ENCODE measurements around the gene TRIM62.

DNA sequence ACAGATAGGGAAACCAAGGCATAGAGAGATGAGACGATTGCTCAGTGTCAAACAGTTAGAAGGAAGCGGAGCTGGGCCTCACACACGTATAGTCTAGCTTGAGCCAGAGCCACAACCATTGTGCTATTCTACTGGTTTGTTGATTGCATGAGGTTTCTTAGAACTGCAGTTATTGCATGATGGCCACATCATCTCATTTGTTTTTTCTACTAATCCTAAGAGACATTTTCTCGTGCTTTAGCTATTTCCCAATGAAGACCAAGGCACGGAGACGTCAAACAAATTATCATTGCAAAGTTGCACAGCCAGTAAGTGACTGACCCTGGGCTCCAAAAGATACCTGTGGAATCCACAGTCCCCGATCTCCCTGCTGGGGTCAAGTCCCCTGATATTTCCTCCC lies 49.3 kb upstream of the TRIM62 start:
- TF ChIP-seq RXRA (IDR thresholded peaks at IDR 0.05) (no peak), RAD21 (IDR thresholded peaks at IDR 0.05) (no peak), GABPA (IDR thresholded peaks at IDR 0.05 in 1 of 2, conservative IDR thresholded peaks at IDR 0.05 in 1 of 2) (no peak), EGR1 (IDR thresholded peaks at IDR 0.05; ENCODE audit: low read depth in 2 of 2) (no peak), JUND (IDR thresholded peaks at IDR 0.05) (no peak), TAF1 (conservative IDR thresholded peaks at IDR 0.05) (no peak), YY1 (IDR thresholded peaks at IDR 0.05) (no peak), FOXA1 (IDR thresholded peaks at IDR 0.05) (no peak), NR2F2 (IDR thresholded peaks at IDR 0.05) (no peak), SP1 (IDR thresholded peaks at IDR 0.05) (no peak)
- TF ChIP-seq, protein P1, sequence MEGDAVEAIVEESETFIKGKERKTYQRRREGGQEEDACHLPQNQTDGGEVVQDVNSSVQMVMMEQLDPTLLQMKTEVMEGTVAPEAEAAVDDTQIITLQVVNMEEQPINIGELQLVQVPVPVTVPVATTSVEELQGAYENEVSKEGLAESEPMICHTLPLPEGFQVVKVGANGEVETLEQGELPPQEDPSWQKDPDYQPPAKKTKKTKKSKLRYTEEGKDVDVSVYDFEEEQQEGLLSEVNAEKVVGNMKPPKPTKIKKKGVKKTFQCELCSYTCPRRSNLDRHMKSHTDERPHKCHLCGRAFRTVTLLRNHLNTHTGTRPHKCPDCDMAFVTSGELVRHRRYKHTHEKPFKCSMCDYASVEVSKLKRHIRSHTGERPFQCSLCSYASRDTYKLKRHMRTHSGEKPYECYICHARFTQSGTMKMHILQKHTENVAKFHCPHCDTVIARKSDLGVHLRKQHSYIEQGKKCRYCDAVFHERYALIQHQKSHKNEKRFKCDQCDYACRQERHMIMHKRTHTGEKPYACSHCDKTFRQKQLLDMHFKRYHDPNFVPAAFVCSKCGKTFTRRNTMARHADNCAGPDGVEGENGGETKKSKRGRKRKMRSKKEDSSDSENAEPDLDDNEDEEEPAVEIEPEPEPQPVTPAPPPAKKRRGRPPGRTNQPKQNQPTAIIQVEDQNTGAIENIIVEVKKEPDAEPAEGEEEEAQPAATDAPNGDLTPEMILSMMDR (IDR thresholded peaks at IDR 0.05; ENCODE audit: low read depth, low read length, missing input control), result no peak
- TF ChIP-seq, protein P2, sequence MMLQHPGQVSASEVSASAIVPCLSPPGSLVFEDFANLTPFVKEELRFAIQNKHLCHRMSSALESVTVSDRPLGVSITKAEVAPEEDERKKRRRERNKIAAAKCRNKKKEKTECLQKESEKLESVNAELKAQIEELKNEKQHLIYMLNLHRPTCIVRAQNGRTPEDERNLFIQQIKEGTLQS (IDR thresholded peaks at IDR 0.05), result no peak
- TF ChIP-seq, protein P3, sequence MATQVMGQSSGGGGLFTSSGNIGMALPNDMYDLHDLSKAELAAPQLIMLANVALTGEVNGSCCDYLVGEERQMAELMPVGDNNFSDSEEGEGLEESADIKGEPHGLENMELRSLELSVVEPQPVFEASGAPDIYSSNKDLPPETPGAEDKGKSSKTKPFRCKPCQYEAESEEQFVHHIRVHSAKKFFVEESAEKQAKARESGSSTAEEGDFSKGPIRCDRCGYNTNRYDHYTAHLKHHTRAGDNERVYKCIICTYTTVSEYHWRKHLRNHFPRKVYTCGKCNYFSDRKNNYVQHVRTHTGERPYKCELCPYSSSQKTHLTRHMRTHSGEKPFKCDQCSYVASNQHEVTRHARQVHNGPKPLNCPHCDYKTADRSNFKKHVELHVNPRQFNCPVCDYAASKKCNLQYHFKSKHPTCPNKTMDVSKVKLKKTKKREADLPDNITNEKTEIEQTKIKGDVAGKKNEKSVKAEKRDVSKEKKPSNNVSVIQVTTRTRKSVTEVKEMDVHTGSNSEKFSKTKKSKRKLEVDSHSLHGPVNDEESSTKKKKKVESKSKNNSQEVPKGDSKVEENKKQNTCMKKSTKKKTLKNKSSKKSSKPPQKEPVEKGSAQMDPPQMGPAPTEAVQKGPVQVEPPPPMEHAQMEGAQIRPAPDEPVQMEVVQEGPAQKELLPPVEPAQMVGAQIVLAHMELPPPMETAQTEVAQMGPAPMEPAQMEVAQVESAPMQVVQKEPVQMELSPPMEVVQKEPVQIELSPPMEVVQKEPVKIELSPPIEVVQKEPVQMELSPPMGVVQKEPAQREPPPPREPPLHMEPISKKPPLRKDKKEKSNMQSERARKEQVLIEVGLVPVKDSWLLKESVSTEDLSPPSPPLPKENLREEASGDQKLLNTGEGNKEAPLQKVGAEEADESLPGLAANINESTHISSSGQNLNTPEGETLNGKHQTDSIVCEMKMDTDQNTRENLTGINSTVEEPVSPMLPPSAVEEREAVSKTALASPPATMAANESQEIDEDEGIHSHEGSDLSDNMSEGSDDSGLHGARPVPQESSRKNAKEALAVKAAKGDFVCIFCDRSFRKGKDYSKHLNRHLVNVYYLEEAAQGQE (IDR thresholded peaks at IDR 0.05), result no peak
- TF ChIP-seq, protein P4, sequence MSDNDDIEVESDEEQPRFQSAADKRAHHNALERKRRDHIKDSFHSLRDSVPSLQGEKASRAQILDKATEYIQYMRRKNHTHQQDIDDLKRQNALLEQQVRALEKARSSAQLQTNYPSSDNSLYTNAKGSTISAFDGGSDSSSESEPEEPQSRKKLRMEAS (IDR thresholded peaks at IDR 0.05), result no peak
